HEK293T (cell line): ENCODE data around the gene WRNIP1.

Experiments
- ARNT ChIP-seq: fragments of 450-650 bp; IDR thresholded peaks from 2 replicates; pipeline ENCODE4 v1.6.1; 2017; ENCODE audit warnings: mild to moderate bottlenecking
- ELF4 ChIP-seq: fragments of 450-650 bp; IDR thresholded peaks from 2 replicates; pipeline ENCODE4 v1.6.1; 2017; ENCODE audit warnings: antibody characterized with exemption
- FOXK2 ChIP-seq: fragments of 450-650 bp; IDR thresholded peaks from 2 replicates; pipeline ENCODE4 v1.6.1; 2016; ENCODE audit warnings: mild to moderate bottlenecking
- FOXM1 ChIP-seq: fragments of 450-650 bp; IDR thresholded peaks from 2 replicates; pipeline ENCODE4 v1.6.1; 2017; ENCODE audit warnings: mild to moderate bottlenecking, borderline replicate concordance
- HDGF ChIP-seq: fragments of 450-650 bp; IDR thresholded peaks from 2 replicates; pipeline ENCODE4 v1.6.1; 2017; ENCODE audit warnings: antibody characterized with exemption, borderline replicate concordance
- TF ChIP-seq, protein P1 (sequence below): fragments of 450-650 bp; IDR thresholded peaks from 2 replicates; pipeline ENCODE4 v1.6.1; 2016

DNA sequence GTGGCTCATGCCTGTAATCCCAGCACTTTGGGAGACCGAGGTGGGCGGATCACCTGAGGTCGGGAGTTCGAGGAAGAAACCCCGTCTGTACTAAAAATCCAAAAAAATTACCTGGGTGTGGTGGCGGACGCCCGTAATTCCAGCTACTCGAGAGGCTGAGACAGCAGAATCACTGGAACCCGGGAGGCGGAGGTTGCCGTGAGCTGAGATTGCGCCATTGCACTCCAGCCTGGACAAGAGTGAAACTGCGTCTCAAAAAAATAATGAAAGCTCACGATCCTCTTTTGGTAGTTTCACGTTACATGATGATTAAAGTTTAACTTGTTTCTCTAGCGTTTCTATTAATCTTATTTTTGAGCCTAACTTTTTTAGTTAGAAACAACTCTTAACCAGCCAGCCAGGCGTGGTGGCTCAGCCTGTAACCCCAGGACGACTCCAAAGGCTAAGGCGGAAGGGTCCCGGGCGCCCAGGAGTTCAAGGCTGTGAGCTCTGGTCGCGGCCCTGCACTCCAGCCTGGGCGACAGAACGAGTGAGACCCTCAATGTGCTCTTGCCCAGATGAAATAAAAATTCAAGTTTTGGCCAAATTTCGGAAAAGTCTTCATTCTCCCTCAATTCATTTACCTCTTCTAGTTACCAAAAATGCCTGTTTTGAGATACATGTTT is 1.2 kb upstream of the WRNIP1 start:
- TF ChIP-seq HDGF (no peak), FOXM1 (no peak), FOXK2 (no peak), ARNT (no peak), ELF4 (no peak)
- TF ChIP-seq, protein P1, sequence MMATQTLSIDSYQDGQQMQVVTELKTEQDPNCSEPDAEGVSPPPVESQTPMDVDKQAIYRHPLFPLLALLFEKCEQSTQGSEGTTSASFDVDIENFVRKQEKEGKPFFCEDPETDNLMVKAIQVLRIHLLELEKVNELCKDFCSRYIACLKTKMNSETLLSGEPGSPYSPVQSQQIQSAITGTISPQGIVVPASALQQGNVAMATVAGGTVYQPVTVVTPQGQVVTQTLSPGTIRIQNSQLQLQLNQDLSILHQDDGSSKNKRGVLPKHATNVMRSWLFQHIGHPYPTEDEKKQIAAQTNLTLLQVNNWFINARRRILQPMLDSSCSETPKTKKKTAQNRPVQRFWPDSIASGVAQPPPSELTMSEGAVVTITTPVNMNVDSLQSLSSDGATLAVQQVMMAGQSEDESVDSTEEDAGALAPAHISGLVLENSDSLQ, result no peak
